ENCODE data around the gene U2AF1L4.

Gene U2AF1L4

GRCh38 chr19:35722897-35723296 lies 22.3 kb downstream of the U2AF1L4 start:
- no peak for DNase-seq

- DNase-seq: no peak
Observed at GRCh38 chr19:35722461-35722860, 22.8 kb downstream of the U2AF1L4 start.

GRCh38 chr19:35721374-35721773 lies 23.8 kb downstream of the U2AF1L4 start:
- DNase-seq: no peak

- DNase-seq: no peak
Observed at GRCh38 chr19:35720648-35721047, 24.6 kb downstream of the U2AF1L4 start.

- DNase-seq: no peak
Observed at GRCh38 chr19:35720163-35720524, 25.1 kb downstream of the U2AF1L4 start.

- DNase-seq: no peak
Observed at GRCh38 chr19:35719402-35720162, 25.6 kb downstream of the U2AF1L4 start.

GRCh38 chr19:35718345-35719041 lies 26.7 kb downstream of the U2AF1L4 start:
- DNase-seq: peak; percentile 49

GRCh38 chr19:35717665-35718344 lies 27.4 kb downstream of the U2AF1L4 start, which contains the start of gene KMT2B:
Gene KMT2B (plus strand): TSS chr19:35718003. CDS start chr19:35718019, 16 bp downstream.
- DNase-seq: peak; percentile 100

GRCh38 chr19:35716801-35717664 lies 28.2 kb downstream of the U2AF1L4 start:
- DNase-seq: peak; percentile 94

GRCh38 chr19:35715981-35716800 lies 29.0 kb downstream of the U2AF1L4 start:
- peak; percentile 74 for DNase-seq

GRCh38 chr19:35715355-35715809 lies 29.8 kb downstream of the U2AF1L4 start:
- DNase-seq: no peak

GRCh38 chr19:35714601-35715354 lies 30.4 kb downstream of the U2AF1L4 start:
- DNase-seq: peak; percentile 49

GRCh38 chr19:35713904-35714495 lies 31.2 kb downstream of the U2AF1L4 start:
- DNase-seq: no peak

- no peak for DNase-seq
Observed at GRCh38 chr19:35713506-35713850, 31.7 kb downstream of the U2AF1L4 start.

GRCh38 chr19:35712567-35713505 lies 32.4 kb downstream of the U2AF1L4 start:
- no peak for DNase-seq

- DNase-seq: no peak
Observed at GRCh38 chr19:35710784-35711723, 34.2 kb downstream of the U2AF1L4 start.

GRCh38 chr19:35708391-35708790 lies 36.8 kb downstream of the U2AF1L4 start:
- no peak for DNase-seq

GRCh38 chr19:35704218-35704617 lies 41.0 kb downstream of the U2AF1L4 start, which contains the start of gene ZBTB32:
Gene ZBTB32 (plus strand): TSS chr19:35704558. CDS start chr19:35714627, 10,069 bp downstream.
- DNase-seq: no peak
